HG03064 (cell line): ENCODE results near the gene SLCO3A1.

Source experiments
- ATAC-seq: cut with Tn5 transposase; IDR thresholded peaks from one replicate; pipeline ENCODE4 v1.9.1; 2021; ENCODE audit warnings: low read depth; ENCODE audit not compliant: unreplicated experiment

SLCO3A1 gene

DNA sequence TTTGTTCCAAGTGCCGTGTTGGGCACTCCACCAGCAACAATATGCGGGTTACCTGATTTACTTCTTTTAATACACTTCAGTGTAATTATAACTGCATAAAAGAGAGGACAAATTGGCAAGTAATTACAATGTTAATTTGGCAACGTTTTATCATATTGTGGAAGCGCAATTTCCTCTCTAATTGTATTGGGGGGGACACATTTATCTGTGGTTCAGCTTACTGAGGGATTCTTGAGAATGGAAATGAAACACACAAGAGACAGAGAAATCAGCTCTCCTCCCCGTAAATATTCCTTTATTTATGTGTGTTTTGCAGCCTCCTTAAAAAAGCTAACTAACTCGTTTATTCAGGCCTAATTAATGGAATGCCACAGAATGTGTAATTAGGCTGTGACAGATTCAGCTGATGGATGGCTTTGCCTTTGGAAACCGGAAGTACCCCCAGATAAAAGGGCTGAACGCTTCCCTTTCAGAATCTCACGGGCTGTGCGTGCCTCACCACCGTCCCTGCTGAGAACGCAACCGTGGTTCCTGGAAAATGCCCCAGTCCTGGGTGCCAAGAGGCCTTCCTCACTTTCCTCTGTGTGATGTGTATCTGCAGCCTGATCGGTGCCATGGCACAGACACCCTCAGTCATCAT lies 293.1 kb downstream of the SLCO3A1 start:
- ATAC-seq: no peak

DNA sequence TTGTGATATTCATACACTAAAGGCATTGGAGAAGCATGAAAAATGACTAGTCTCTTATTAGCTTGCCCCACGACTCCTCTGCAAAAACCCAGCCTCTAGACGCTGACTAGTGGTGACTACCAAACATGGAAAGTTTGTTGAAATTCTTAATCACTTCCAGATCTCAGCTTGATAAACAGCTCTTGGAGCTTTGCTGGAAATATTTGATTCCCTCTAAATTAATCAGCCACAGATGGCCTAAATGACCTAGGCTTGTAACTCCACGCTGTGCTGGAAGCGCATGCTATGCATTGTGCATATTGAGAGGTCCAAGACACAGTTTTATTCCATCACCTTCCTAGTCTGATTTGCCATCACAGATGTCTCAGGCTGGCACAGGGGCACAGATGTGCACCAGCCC lies 295.5 kb downstream of the SLCO3A1 start:
- no peak for ATAC-seq

DNA sequence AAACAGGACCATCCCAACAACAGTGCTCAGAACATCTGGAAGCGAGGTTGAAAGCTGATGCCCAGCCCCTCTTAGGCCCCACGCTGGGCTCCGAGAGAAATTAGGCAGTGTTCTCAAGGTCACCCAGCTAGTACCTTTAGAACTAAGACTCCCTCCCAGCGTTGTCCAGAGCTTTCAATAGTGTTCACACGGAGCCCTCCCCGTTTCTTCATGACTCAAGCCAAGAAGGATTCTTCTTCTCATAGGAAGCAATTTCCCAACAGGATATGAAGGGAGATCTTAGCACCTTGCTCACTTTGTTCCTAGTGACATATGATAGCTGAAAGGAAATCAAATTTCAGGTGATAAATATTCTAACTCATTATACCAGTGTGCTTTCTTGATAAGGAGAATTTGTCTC lies 296.0 kb downstream of the SLCO3A1 start:
- no peak for ATAC-seq

DNA sequence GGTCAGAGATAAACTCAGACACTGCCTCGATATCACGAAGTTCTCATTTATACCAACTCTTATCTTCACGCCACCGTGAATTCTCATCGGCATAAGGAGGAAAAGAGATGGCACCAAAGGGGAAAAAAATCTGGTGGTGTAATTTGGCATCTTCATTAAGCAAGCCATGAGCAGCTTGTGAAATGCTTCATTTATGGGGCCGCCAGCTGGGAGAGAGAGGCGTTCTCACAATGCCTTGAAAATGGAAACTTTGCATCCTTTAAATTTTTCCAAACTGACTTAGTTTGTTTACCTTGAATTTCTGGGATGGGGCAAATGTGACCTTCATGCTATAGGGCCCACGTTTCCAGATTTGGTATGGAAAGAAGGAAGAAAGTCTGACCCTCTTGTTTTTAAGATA lies 297.7 kb downstream of the SLCO3A1 start:
- ATAC-seq: no peak

DNA sequence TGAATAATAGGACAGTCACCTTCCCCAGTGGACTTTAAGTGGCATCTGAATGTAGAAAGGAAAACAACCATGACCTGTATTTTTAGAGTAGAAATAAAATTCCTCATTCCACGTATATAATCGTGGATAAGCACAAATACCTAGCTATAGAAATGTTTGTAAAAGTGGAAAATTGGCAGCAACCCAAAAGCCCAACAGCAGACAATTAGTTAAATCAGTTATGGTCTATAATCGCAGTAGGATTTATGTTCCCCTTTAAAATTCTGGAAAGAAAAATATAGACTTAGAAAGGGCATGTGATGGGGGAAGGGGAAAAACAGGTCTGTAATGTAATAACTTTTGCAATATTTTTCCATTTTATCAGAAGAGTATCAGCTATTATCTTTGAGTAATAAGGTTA lies 298.2 kb downstream of the SLCO3A1 start:
- ATAC-seq: no peak

DNA sequence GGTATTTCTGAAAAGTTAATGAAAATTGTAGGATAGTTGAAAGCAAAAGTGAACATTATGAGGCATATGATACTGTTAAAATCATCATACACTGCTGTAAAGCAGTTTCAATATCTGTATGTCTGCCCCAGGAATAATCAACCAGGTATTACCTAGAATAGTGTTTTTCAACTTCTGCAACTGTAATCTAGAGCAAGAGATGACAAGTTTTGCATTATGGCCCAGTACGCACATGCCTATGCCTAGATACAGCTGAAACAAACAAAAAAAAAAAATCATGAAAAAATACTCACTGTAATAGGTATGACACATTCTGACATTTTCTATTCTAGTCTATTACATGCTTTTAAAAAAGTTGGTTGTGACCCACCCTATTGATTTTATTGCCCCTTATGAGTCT lies 299.5 kb downstream of the SLCO3A1 start:
- ATAC-seq: no peak

DNA sequence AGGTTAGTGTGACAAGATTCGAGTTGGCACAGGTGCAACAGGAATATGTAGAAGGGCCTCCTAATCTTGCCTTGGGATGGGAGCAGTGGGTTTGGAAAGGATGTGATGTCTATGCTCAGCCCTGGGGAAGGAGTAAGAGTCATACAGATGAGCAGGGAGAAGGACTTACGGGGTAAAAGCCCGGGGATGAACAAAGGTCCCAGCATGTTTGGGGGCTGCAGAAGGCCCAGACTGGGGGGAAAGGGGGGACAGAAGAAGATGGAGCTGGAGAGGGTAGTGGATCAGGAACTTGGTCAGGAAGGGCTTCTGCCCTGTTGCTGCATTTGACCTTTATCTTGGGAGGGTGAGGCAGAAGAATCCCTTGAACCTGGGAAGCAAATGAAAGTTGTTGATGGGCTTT lies 300.1 kb downstream of the SLCO3A1 start:
- no peak for ATAC-seq

DNA sequence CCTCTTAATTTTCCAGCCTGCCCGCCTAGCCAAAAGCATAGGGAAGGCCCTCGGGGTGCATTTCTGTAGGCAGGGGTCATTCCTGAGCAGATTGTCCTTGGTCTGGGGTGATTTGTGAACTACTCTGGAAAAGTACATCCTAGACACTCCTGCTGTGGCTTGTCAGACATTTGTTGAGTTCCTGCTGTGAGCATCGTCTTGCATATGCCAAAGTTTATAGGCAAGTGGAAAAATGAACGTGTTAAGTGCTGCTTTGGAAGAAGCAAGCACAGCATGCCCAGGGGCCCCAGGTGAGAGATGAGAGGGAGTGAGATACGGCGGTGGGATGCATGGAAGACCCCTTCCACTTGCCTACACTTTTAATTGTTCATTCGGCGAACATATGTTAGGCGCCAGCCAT lies 302.4 kb downstream of the SLCO3A1 start:
- ATAC-seq: no peak

DNA sequence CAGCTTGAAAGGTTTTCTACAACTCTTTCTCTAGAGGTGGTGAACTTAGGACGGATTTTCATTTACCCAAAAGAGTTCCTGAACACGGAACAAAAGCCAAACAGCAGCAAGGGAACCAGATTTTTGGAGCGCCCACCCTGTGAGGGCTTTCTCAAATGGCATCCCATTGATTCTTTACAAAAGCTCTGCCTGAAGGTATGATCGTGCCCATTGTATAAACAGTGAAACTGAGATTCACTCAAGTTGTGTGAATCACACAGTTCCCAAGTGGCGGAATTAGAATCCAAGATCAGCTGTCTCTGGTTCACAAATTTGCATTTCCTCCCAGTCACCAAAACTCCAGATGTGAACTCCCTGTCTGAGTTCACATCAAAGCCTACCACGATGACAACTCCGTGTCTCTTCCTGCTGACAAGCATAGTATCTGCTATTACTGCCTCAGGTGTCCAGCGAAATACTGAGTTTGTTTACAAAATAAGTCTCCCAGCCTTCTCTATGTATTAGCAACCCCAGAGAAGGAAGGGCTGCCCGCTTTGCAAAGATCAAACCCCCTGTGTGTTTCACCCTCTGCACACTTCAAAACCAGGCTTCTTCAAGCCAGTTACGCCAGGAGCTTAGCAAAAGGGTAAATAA lies 304.3 kb downstream of the SLCO3A1 start:
- no peak for ATAC-seq

DNA sequence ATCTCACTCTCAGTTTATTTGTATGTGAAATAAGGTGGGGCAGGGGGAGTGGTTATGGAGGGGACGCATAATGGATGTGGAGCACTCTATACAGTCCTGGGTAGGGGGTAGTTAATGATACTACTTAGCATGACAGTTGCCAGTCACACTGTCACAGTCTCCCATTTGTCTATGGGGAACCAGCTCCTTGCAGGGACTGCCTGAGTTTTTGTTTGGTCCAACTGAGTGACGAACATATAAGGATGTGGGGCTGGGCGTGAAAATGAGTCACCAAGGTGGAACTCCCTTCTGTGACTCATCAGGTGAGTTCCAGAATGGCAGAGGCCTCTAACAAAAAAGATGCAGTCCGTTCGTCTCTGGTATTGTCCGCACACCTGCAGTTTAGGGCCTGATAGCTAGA lies 304.9 kb downstream of the SLCO3A1 start:
- no peak for ATAC-seq

DNA sequence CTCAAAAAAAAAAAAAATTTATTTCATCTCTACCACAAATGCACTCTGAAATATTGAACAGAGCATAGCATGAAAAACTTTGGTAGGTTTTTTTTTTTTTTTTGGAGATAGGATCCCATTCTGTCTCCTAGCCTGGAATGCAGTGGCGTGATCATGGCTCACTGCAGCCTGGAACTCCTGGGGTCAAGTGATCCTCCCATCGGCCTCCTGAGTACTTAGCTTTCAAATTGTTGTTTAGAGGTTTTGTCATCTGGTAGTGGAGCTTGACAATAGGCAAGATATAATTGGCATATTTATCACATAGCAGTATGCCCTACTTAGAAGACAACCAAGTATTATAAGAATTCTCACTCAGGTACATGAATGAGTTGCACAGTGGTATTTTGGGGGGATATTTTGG lies 306.0 kb downstream of the SLCO3A1 start:
- no peak for ATAC-seq

DNA sequence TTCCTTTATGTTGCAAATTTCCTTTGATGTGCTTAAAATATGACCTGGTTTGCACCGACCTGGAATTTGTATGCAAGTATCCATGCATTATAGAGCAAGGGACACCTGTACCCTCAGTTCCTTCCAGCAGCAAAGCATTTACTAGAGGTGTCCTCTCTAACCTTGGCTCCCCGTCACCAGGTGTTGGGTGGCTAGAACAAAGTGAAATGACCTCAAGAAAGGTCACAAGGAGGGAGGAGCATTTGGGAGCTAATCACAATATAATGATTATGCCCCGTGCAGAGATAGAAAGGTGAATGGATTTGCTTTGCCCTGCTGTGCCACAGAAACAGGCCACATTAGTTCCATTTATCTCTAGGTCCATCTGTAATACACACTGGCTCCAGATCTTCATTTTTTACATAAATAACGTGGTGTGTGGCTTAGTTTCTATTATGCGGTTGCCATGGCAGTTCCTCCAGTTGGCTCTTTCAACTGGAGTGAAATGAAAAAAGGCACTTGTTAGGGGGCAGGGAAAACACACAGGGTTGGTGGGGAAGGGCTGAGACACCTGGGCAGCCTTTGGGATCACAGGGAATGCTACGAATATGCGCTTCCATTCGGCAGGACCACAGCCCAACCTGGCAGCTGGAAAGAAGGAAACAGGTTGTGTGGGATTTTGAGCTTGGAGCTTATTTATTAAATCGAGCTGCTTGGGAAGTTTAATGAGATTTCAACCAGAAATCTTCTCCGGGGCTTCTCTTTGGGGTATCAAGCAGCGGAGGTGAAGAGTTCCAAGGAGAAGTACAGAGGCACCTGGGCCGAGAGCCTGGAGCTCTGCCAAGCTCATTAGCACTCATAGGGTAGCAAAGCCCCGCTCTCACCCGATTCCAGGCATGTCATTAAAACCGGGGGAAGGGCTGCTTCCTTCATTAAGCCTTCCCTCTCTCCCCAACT lies 306.7 kb downstream of the SLCO3A1 start:
- no peak for ATAC-seq

DNA sequence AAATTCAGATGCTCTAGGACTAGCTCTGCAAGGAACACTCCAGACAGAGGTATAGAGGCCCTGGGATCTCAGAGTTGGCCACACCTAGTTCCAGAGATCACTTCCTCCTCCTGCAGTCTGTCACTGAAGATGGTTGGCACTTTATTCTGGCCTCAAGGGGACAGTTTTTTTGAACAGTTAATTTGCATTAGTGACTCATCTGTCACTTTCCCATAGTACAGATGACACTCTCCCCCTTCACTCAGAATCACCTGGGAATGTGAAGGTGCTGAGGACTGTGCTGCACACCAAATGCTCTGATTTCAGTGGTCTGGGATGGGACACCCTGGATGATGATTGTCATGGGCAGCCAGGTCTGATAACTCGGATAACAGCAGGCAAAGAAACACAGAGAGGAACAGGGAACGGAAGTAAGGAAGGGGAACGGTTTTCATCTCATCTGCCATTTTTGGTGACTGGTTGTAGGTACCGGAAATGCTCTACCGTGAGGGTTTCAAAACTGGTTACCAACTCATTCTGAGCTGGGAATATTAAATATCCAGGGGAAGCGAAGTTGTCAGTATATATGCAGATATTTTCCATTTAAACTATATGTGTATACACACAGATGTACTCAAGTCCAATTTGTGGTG lies 307.6 kb downstream of the SLCO3A1 start:
- ATAC-seq: peak; percentile 92

DNA sequence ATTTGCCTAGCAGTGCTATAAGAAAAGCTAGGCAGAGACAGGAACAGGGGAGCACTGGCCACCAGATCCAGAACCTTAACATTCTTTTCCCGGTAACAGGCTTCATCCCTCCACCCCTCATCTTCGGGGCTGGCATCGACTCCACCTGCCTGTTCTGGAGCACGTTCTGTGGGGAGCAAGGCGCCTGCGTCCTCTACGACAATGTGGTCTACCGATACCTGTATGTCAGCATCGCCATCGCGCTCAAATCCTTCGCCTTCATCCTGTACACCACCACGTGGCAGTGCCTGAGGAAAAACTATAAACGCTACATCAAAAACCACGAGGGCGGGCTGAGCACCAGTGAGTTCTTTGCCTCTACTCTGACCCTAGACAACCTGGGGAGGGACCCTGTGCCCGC lies 309.1 kb downstream of the SLCO3A1 start:
- no peak for ATAC-seq

DNA sequence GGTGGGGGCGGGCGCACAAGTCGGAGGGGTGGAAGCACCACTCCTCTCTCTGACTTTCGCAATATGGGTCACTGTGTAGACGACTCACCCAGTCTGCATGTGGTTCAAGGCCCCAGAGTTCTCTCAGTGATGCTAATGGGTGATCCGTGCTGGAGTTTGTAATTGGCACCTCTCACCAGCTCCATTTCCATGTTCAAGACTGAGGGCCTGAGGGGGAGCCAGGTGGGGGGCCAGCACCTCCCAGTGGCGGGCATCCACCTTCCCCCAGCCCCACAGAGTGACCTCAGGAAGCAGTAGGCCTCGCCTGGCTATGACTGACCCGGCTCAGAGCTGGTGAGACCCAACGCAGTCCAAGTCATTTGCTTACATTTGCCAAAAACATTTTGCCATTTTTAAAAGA lies 310.1 kb downstream of the SLCO3A1 start:
- no peak for ATAC-seq

DNA sequence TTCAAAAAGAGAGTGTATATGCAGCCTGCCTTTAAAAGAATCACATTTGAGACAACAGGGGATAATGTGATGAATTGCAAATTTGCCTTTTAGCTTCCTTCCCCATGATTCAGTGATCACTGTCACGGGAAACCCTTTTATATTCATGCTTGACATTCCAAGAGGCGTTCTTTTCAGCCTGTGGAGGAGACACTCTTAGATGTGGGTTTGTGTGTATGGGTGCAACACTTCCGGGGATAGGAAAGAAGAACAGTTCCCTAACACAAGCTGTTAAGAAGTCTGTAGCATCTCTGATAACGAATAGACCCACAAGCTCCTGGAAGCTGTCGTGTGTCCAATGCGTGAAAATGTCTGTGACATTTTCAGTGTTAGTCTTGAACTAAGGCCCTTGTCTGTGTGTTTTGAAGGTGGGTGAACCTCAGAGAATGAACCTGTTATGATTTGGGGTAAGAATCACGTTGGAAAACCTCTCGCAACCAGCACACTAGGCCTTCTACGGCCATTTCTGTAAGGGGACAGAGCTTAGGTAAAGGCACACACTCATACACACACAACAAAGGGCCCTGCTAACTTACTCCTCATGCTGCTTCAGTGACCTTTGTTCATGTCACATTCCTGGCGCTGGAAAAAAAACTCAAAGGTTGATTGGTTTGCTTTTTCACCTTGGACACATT lies 311.0 kb downstream of the SLCO3A1 start:
- no peak for ATAC-seq

DNA sequence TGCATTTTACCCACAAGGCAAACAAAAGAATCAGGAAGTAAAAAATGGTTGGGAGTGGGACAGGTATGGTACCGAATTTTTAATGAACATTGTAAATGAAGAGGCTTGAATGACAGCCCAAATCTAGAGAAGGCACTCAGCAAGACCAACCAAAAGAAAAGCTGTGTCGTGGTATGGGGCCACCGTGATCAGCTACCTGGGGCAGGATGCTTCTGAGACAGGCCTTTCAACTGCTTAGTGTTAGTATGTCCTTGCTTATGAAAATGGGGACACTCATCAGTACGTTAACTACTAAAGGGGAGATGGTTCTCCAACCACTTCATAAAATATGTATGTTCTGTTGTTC lies 311.5 kb downstream of the SLCO3A1 start:
- ATAC-seq: no peak

DNA sequence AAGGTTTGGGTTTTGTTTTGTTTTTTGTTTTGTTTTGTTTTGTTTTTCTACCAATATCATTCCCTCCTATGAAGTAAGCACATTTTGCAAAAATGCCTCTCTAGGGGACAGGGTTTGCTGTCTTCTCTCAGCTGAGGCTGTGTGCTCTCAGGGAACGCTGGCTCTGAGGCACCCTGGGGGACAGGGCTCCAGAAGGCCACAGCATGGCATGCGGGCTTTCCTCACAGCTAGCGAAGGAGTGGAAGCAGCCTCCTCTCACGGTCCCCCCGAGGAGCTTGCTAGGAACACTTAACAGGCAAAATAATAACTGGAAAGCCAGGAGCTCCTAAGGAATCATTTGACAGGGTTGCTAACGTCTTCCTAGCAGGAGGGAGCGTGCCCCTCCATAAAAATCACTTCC lies 312.5 kb downstream of the SLCO3A1 start:
- ATAC-seq: no peak

DNA sequence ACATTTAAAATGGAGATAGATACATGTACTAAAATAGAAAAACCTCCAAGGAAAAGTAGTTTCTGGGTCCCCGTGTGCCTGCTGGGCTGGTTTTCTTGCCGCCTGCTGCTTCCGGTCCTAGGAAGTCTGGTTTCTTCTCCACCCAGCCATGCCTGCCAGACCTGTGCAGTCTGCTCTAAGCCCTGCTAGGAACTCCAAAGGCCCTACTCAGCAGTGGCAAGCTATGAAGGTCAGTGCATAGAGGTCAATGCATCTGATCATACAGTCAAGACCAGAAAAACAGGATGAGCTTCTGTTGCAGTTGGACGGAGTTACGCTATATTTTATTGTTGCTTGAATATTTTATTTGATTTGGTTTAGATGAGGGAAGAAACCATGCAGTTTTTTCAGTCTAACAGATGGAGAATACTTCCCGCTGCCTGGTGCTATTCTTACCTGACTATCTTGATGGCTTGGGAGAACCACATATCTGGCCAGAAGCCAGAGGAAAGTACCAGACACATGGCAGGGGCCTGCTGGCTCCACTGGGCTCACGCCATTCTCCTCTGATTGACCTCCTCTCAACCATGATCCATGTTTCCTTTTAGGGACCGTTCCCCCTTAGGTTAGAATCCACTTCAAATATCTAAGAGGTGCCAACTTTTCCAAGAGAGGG lies 313.4 kb downstream of the SLCO3A1 start:
- no peak for ATAC-seq

DNA sequence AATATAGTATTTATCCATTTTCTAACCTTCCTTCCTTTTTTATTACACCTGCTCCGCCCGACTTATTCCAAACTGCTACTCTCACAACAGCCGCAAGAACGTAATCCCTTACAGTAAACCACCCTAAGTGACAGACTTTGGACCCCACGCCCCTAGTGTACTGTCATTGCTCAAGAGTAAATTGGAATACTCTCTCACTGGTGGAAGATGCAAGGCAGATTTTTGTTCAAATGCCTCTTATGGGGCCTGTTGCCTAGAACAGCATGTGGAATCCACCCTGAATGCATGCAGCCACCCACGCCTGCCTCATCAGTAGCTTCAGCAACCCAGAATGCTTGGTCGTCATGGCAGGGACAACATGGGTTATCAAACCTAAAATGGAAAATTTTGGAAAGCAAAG lies 313.9 kb downstream of the SLCO3A1 start:
- ATAC-seq: no peak
